LoVo (cell line): ENCODE data around the gene VWA8.
"Not testable (repeated sequence)": the region's sequence is repeated elsewhere in the genome, so short reads cannot be mapped to it uniquely, and the experiment has no call there.

Experiments
- DNase-seq: peaks from one replicate; pipeline ENCODE4 v3.0.0-alpha.2; 2016; ENCODE audit warnings: low spot score

The VWA8 gene

GRCh38 chr13:41848435-41849255 is 112.3 kb downstream of the VWA8 start:
- no peak for DNase-seq

- no peak for DNase-seq
Observed at GRCh38 chr13:41847216-41847615, 113.7 kb downstream of the VWA8 start.

- DNase-seq = no peak
Observed at GRCh38 chr13:41842036-41842620, 118.8 kb downstream of the VWA8 start.

GRCh38 chr13:41837629-41838028 is 123.3 kb downstream of the VWA8 start:
- no peak for DNase-seq

- no peak for DNase-seq
Observed at GRCh38 chr13:41835871-41836270, 125.0 kb downstream of the VWA8 start.

- DNase-seq = not testable (repeated sequence)
Observed at GRCh38 chr13:41834697-41835096, 126.2 kb downstream of the VWA8 start.

- DNase-seq = no peak
Observed at GRCh38 chr13:41833831-41834230, 127.1 kb downstream of the VWA8 start.

- no peak for DNase-seq
Observed at GRCh38 chr13:41833201-41833600, 127.7 kb downstream of the VWA8 start.

- DNase-seq = no peak
Observed at GRCh38 chr13:41827507-41828213, 133.2 kb downstream of the VWA8 start.

- DNase-seq = no peak
Observed at GRCh38 chr13:41825691-41826090, 135.2 kb downstream of the VWA8 start.

- no peak for DNase-seq
Observed at GRCh38 chr13:41823476-41823875, 137.4 kb downstream of the VWA8 start.

GRCh38 chr13:41822560-41822959 is 138.3 kb downstream of the VWA8 start:
- DNase-seq = no peak

GRCh38 chr13:41821238-41821594 is 139.7 kb downstream of the VWA8 start:
- DNase-seq = no peak

GRCh38 chr13:41820581-41821237 is 140.2 kb downstream of the VWA8 start:
- DNase-seq = no peak

GRCh38 chr13:41816057-41816456 is 144.9 kb downstream of the VWA8 start:
- DNase-seq = no peak

GRCh38 chr13:41813426-41813825 is 147.5 kb downstream of the VWA8 start:
- no peak for DNase-seq

- no peak for DNase-seq
Observed at GRCh38 chr13:41812851-41813250, 148.1 kb downstream of the VWA8 start.

GRCh38 chr13:41812237-41812636 is 148.7 kb downstream of the VWA8 start:
- no peak for DNase-seq

GRCh38 chr13:41811588-41812021 is 149.3 kb downstream of the VWA8 start:
- DNase-seq = no peak

GRCh38 chr13:41809962-41810361 is 150.9 kb downstream of the VWA8 start:
- no peak for DNase-seq

GRCh38 chr13:41803445-41803735 is 157.5 kb downstream of the VWA8 start:
- not testable (repeated sequence) for DNase-seq

GRCh38 chr13:41802684-41803444 is 158.0 kb downstream of the VWA8 start:
- DNase-seq = no peak
